ENCODE results near the gene ANKRD42. TPM values are rescaled to one million over a fixed set of nuclear protein-coding genes. Genes with fewer than 3 reads are reported as not detected.

Gene ANKRD42
- total RNA-seq, 3 donors from 2014 or later (not counting 1 experiment from before 2014, with no cell fraction given): 10.4 to 13.3 (median 11.6) TPM

GRCh38 chr11:83158357-83158786 lies 35.1 kb upstream of the ANKRD42 start:
- TF ChIP-seq, protein P1, sequence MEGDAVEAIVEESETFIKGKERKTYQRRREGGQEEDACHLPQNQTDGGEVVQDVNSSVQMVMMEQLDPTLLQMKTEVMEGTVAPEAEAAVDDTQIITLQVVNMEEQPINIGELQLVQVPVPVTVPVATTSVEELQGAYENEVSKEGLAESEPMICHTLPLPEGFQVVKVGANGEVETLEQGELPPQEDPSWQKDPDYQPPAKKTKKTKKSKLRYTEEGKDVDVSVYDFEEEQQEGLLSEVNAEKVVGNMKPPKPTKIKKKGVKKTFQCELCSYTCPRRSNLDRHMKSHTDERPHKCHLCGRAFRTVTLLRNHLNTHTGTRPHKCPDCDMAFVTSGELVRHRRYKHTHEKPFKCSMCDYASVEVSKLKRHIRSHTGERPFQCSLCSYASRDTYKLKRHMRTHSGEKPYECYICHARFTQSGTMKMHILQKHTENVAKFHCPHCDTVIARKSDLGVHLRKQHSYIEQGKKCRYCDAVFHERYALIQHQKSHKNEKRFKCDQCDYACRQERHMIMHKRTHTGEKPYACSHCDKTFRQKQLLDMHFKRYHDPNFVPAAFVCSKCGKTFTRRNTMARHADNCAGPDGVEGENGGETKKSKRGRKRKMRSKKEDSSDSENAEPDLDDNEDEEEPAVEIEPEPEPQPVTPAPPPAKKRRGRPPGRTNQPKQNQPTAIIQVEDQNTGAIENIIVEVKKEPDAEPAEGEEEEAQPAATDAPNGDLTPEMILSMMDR (IDR thresholded peaks at IDR 0.05): no peak
- peak overlapping the region; percentile 99 to 100 for H3K27ac Mint-ChIP-seq
- no CpG with 5 or more reads among the region's 5 CpGs for WGBS (ENCODE audit: insufficient coverage)

GRCh38 chr11:83158965-83159901 lies 34.3 kb upstream of the ANKRD42 start:
- ATAC-seq: no peak
- Histone ChIP-seq H3K36me3 (ENCODE audit: control insufficient read depth, insufficient read depth, low read length) (peaks cover 15% of the 10 kb centered on the region), H3K4me3 (ENCODE audit: low read length) (peak overlapping the region; percentile 76), H3K9me3 (ENCODE audit: control insufficient read depth, insufficient read depth, low read length) (no peaks in the 10 kb centered on the region), H3K27me3 (ENCODE audit: control insufficient read depth, insufficient read depth, low read length) (no peaks in the 10 kb centered on the region), H3K4me1 (ENCODE audit: control insufficient read depth, insufficient read depth, low read length) (peaks cover 20% of the 10 kb centered on the region), H3K27ac (ENCODE audit: low read length) (peak overlapping the region; percentile 96)
- DNase-seq: peak in 1 of 2 donors; percentile 41
- peaks cover 7% of the 10 kb centered on the region for H3K36me3 Mint-ChIP-seq
- TF ChIP-seq, protein P1 (IDR thresholded peaks at IDR 0.05): no peak
- no peaks in the 10 kb centered on the region for H3K27me3 Mint-ChIP-seq (ENCODE audit: low read depth in 2 of 2)
- intact Hi-C loops (cut with micrococcal nuclease): no loop called here
- peak overlapping the region; percentile 99 to 100 for H3K27ac Mint-ChIP-seq
- H3K4me1 Mint-ChIP-seq: peaks cover 42 to 44% of the 10 kb centered on the region in 2 donors
- H3K4me3 Mint-ChIP-seq: peak overlapping the region; percentile 95
- WGBS (ENCODE audit: insufficient coverage): 3% methylated on average over 9 of the region's 15 CpGs
- H3K9me3 Mint-ChIP-seq: no peaks in the 10 kb centered on the region

More at GRCh38 chr11:83158357-83158786, 35.1 kb upstream of the ANKRD42 start:
- DNase-seq (no peak), ATAC-seq (no peak)
- Histone ChIP-seq H3K4me1 (ENCODE audit: control insufficient read depth, insufficient read depth, low read length) (peaks cover 20% of the 10 kb centered on the region), H3K9me3 (ENCODE audit: control insufficient read depth, insufficient read depth, low read length) (no peaks in the 10 kb centered on the region), H3K4me3 (ENCODE audit: low read length) (peak overlapping the region; percentile 76), H3K36me3 (ENCODE audit: control insufficient read depth, insufficient read depth, low read length) (peaks cover 11% of the 10 kb centered on the region), H3K27me3 (ENCODE audit: control insufficient read depth, insufficient read depth, low read length) (no peaks in the 10 kb centered on the region), H3K27ac (ENCODE audit: low read length) (peak overlapping the region; percentile 96)
- Mint-ChIP-seq H3K4me1 (peaks cover 42 to 44% of the 10 kb centered on the region in 2 donors), H3K4me3 (peak overlapping the region; percentile 95), H3K9me3 (no peaks in the 10 kb centered on the region), H3K27me3 (ENCODE audit: low read depth in 2 of 2) (no peaks in the 10 kb centered on the region), H3K36me3 (peaks cover 7% of the 10 kb centered on the region)
- intact Hi-C loops (cut with micrococcal nuclease): no loop called here

DNA sequence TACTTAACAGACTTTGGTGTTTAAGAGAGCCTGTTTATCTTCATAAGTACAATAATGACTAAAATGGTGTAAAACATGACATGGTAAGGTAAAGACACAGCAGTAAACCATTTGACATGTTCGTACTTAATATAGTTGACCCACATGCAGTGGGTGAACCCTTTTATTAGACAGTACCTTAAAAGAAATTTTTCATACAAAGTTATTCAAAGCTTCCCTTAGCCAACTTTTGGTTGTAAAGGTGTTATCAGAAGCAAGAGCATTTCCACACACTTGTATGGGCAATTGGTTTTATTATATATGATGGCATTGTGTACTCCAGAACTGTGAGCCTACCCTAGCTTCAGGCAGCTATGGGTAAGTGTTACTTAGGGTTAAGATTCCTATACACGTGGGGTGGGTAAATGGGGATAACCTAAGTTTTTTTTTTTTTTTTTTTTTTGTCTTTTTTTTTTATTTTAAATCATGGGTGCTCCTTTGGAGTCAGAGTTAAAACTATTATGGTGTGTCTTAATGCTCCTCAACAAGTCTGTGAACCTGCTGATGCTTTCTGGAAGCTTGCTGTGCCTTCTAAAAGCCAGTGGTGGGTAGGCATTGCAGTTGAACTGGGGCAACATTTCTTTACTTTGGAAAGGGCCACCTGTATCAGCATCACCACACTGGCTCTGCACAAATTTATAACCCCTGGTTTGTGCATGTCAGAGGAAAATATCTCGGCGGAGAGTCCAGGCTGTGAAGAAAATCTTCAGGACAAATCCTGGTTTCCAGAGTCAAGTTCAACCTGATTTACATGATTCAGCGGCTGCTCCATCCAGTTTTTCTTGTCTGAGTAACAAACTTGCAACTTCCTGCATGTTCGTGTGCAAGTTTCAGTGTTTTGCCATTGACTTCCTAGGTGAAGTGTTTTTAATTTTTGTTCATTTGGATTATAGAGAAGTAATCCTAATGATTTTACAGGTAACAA lies 33.3 kb upstream of the ANKRD42 start:
- DNase-seq: peak in 1 of 2 donors; percentile 42
- H3K36me3 ChIP-seq (ENCODE audit: control insufficient read depth, insufficient read depth, low read length): peaks cover 24% of the 10 kb centered on the region
- no peaks in the 10 kb centered on the region for H3K9me3 ChIP-seq (ENCODE audit: control insufficient read depth, insufficient read depth, low read length)
- Mint-ChIP-seq H3K27me3 (ENCODE audit: low read depth in 2 of 2) (no peaks in the 10 kb centered on the region), H3K27ac (peak overlapping the region; percentile 99 to 100), H3K4me3 (peak overlapping the region; percentile 95), H3K9me3 (no peaks in the 10 kb centered on the region), H3K4me1 (peaks cover 42 to 44% of the 10 kb centered on the region in 2 donors), H3K36me3 (peaks cover 7% of the 10 kb centered on the region)
- no peak for ATAC-seq
- peak overlapping the region; percentile 76 for H3K4me3 ChIP-seq (ENCODE audit: low read length)
- TF ChIP-seq, protein P1 (IDR thresholded peaks at IDR 0.05): no peak
- H3K27me3 ChIP-seq (ENCODE audit: control insufficient read depth, insufficient read depth, low read length): no peaks in the 10 kb centered on the region
- intact Hi-C loops (cut with micrococcal nuclease): no loop called here
- peaks cover 20% of the 10 kb centered on the region for H3K4me1 ChIP-seq (ENCODE audit: control insufficient read depth, insufficient read depth, low read length)
- peak overlapping the region; percentile 96 for H3K27ac ChIP-seq (ENCODE audit: low read length)
- 16% methylated on average over 6 of the region's 6 CpGs for WGBS (ENCODE audit: insufficient coverage)

All from natural killer cell (primary cell).